Measurements from ENCODE around the gene SNX21.
"Not testable (repeated sequence)": the region's sequence is repeated elsewhere in the genome, so short reads cannot be mapped to it uniquely, and the experiment has no call there.

Gene SNX21, protein sequence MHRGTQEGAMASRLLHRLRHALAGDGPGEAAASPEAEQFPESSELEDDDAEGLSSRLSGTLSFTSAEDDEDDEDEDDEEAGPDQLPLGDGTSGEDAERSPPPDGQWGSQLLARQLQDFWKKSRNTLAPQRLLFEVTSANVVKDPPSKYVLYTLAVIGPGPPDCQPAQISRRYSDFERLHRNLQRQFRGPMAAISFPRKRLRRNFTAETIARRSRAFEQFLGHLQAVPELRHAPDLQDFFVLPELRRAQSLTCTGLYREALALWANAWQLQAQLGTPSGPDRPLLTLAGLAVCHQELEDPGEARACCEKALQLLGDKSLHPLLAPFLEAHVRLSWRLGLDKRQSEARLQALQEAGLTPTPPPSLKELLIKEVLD

DNA sequence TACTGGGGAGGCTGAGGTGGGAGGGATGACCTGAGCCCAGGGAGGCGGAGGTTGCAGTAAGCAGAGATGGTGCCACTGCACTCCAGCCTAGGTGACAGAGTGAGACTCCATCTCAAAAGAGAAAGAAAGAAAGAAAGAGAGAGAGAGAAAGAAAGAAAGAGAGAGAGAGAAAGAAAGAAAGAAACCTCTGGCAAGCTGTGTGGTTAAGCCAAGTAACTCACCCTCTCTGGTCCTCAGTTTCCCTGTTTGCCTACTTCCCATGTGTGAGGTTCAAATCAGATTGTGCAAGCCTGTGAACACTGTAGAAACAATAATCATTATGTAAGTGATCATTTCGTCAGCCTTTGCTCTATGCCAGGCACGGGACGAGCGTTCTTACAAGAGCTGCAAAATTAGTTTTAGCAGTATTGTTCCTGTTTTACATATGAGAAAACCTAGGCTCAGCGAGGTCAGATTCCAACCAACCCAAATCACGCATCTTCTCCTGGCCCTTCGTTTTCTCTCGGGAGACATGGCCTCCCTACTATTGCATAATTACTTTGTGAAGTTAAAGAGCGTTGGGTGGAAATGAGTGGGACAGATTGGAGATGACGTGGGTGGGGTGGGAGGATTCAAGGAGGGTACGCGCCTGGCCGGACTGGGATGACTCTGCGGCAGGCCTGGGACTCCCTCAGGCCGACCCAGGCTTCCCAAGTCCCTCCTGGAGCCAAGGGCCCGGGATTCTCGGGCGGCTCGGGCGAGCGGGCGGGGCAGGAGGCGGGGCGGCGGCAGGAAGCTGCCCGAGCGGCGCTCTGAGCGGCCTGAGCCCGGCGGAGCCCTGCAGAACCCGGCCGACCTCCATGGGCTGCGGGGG, at the start of gene SNX21:
Gene SNX21 (plus strand): TSS at position 770 of the 853 bp plus-strand sequence. CDS start 121 bp downstream, outside the sequence.
- no peak for DNase-seq

- DNase-seq: no peak
Observed at GRCh38 chr20:45788351-45788750, 45.2 kb upstream of the SNX21 start.

- DNase-seq: no peak
Observed at GRCh38 chr20:45792317-45793118, 41.1 kb upstream of the SNX21 start.

- DNase-seq: no peak
Observed at GRCh38 chr20:45796337-45797065, 37.1 kb upstream of the SNX21 start.

GRCh38 chr20:45797510-45797909, 36.1 kb upstream of the SNX21 start:
- not testable (repeated sequence) for DNase-seq

- DNase-seq: not testable (repeated sequence)
Observed at GRCh38 chr20:45797955-45798354, 35.6 kb upstream of the SNX21 start.

GRCh38 chr20:45798935-45799642, 34.5 kb upstream of the SNX21 start:
- DNase-seq: peak; percentile 2

GRCh38 chr20:45801851-45802250, 31.7 kb upstream of the SNX21 start:
- DNase-seq: no peak

- DNase-seq: no peak
Observed at GRCh38 chr20:45810191-45810970, 23.2 kb upstream of the SNX21 start.

DNA sequence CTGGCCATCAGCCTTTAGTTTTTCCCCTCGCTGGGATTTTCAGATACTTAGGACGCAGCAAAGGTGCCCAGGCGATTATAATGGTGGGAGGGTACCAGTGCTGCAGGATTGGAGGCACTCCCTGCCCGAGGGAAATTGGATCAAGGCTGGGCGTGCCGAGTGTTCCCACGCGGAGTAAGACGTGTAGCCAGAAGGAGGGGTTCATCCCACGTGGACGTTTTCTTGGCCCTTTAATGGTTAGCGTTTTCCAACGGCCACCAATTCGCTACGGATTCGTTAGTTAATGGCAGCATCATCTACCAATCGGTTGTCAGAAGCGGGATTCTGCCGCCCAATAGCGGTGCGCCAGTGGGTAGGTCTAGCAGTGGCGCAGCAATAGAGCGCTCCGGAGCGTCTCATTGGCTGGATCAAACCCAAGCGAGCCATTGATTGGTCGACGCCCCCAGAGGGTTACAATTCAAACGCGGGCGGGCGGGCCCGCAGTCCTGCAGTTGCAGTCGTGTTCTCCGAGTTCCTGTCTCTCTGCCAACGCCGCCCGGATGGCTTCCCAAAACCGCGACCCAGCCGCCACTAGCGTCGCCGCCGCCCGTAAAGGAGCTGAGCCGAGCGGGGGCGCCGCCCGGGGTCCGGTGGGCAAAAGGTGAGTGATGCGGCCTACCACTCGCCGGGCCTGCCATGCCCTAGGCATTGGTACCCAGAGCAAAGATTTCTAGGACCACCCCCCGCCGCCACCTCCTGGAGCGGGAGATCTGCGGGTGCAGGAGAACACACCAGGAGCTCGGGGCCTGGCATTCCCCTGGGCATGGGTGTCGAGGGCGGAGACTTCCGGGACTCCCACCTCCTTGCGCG, 21.2 kb upstream of the SNX21 start, which contains the start of gene UBE2C:
Gene UBE2C (plus strand): TSS at position 488 of the 849 bp plus-strand sequence. CDS start 52 bp downstream, at position 540.
- peak; percentile 99 for DNase-seq

- no peak for DNase-seq
Observed at GRCh38 chr20:45813006-45813340, 20.6 kb upstream of the SNX21 start.

DNA sequence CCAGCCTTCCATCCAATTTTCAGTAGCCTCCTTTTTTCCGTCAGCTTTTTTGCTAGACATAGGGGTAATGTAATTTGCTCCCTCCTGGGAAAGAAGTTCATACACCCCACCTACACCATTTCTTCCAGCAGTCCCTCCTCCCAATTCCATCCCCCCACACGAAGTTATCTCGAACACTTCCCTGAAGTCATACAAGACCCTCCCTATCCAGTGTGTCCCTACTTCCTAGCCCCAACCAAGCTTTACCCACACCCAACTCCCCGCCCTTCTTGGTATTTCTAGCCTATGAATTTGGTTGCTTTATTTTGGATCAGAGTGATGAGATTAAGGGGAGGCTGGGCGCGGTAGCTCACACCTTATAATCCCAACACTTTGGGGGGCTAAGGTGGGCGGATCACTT, 20.1 kb upstream of the SNX21 start:
- DNase-seq: no peak

- DNase-seq: no peak
Observed at GRCh38 chr20:45814314-45814713, 19.3 kb upstream of the SNX21 start.

GRCh38 chr20:45816951-45817350, 16.6 kb upstream of the SNX21 start:
- no peak for DNase-seq

- no peak for DNase-seq
Observed at GRCh38 chr20:45817376-45818194, 16.0 kb upstream of the SNX21 start.

DNA sequence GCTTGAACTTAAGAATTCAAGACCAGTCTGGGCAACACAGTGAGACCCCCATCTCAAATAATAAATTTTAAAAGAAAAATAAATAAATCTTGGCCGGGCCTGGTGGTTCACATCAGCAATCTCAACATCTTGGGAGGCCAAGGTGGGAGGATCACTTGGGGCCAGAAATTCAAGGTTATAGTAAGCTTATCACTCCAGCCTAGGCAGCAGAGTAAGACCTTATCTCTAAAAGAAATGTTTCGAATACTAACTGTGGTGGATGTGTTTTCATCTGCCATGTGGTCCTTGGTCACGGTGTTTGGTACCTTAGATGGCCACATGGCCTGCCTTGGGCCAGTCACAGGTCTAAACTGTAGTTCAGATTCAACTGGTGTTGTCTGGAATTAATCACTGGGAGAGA, 15.4 kb upstream of the SNX21 start:
- no peak for DNase-seq

DNA sequence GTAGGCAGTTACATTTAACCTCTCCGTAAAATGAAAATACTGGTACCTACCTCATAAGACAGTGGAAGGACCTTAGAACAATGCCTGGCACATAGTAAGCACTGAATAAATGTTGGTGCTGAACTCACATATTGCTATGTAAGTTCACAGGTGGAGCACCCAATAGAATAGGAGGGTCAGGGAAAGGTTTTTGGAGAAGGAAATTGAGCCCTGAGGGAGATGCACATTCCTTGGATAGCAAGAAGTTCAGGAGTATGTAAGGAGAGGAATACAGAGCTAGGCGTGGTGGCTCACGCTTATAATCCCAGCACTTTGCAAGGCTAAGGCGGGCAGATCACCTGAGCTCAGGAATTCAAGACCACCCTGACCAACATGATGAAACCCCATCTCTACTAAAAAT, 14.1 kb upstream of the SNX21 start:
- DNase-seq: no peak

DNA sequence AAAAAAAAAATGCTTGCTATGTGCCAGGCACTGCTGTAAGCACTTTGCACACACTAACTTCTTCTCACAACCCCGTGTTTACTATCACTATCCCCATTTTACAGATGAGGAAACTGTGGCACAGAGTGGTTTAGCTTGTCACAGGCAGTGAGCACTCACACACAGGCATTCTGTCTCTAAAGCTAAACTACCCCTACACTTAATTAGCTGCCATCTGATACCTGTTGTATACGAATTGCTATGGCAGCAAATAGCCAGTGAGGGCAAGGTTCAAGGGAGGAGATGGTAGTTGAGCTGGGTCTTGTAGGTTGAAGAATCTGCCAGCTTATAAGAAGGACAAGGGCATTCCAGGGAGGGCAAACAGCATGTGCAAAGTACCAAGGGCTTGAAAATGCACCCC, 11.7 kb upstream of the SNX21 start:
- DNase-seq: no peak

DNA sequence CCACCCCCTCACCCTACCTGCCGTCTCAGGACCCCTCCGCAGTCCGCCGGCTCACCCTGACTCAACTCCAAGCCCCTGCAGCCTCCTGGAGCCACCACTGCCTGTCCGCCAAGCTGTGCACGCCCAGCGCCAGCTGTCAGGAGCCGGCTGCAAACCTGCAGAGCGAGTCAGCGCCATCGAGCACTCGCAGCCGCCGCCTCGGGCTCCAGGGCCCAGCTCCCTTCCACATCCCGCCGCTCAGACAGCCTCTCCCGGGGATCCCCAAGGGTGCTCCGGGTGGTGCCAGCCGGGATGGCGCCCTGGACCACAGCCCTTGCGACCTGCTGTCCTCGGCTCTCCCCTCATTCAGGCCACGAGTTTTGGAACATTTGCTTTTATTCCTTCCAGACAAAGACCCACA, 10.7 kb upstream of the SNX21 start:
- DNase-seq: peak; percentile 26

Measured in NCI-H524 treated with DMSO at 0.1 percent for 48 hours (cell line).